ENCODE measurements around the gene FAAP20. TPM values are rescaled to one million over a fixed set of nuclear protein-coding genes. Genes with fewer than 3 reads are reported as not detected.

Gene FAAP20
- total and polyA plus RNA-seq, 9 of the 15 experiments (the other 6 are each of a cell fraction or from before 2014, with no cell fraction given) = 0.58 to 143 (median 9.9) TPM

DNA sequence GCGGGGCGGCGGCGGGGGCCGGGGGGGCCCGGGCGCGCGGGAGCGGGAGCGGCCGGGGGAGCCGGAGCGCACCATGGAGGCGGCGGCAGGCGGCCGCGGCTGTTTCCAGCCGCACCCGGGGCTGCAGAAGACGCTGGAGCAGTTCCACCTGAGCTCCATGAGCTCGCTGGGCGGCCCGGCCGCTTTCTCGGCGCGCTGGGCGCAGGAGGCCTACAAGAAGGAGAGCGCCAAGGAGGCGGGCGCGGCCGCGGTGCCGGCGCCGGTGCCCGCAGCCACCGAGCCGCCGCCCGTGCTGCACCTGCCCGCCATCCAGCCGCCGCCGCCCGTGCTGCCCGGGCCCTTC lies 34.1 kb upstream of the FAAP20 start:
- H3K4me3 ChIP-seq = peak overlapping the region; percentile 53
- H3K9me1 ChIP-seq (ENCODE audit: control insufficient read depth, insufficient read depth, low read length) = peaks cover 27% of the 10 kb centered on the region
- WGBS (ENCODE audit: insufficient coverage, low coverage, missing lambda C conversion rate) = under 1% methylated on average over 20 of the region's 50 CpGs
- POLR2A ChIA-PET = interaction anchor here (0.7 to 4.0 kb wide), 11 partner anchors 10 to 1318 kb away, joined by 3 to 33 read pairs (median 4); no protein-coding TSS in a partner anchor
- no peaks in the 10 kb centered on the region for H3K27me3 ChIP-seq (ENCODE audit: control insufficient read depth in 2 of 2, insufficient read depth in 2 of 2, low read length in 2 of 2)
- peaks cover 30 to 70% of the 10 kb centered on the region in 2 experiments for H3K4me1 ChIP-seq (replicated peaks in 1 of 2; ENCODE audit: control insufficient read depth in 2 of 2, insufficient read depth in 2 of 2, low read length in 2 of 2)
- no peak overlapping the region for H2AFZ ChIP-seq (ENCODE audit: low read depth, low read length)
- DNase-seq (ENCODE audit: extremely low read depth in 1 of 4, low spot score in 3 of 4) = peak in 2 of 4 experiments; percentile 41 to 63
- CTCF ChIA-PET (ENCODE audit: low intra/inter-chr PET ratio) = no interaction called here
- H3K79me2 ChIP-seq (ENCODE audit: control insufficient read depth, insufficient read depth, low read length) = peaks cover 55% of the 10 kb centered on the region
- H4K20me1 ChIP-seq (replicated peaks; ENCODE audit: control insufficient read depth, insufficient read depth, low read length) = peaks cover 50% of the 10 kb centered on the region
- peak overlapping the region; percentile 96 for H3K4me2 ChIP-seq (ENCODE audit: insufficient read depth, low read length)
- no peak for ATAC-seq
- H3K36me3 ChIP-seq (ENCODE audit: control insufficient read depth, insufficient read depth, low read length) = peaks cover 12% of the 10 kb centered on the region; the same call in 2 of the 3 replicates
- intact Hi-C loops (cut with micrococcal nuclease) (loop anchor here (10.0 kb wide), 1 partner anchor 924 kb away; the partner anchor contains the start of genes ACAP3 and PUSL1), in situ Hi-C loops (cut with MboI) (no loop called here)
- peak overlapping the region; percentile 65 to 96; a peak in 3 of 4 replicates for H3K9ac ChIP-seq (ENCODE audit: insufficient read depth in 1 of 2, low read depth in 2 of 2, low read length in 2 of 2)
- H3K9me3 ChIP-seq (replicated peaks; ENCODE audit: control insufficient read depth, insufficient read depth, low read depth, low read length) = no peaks in the 10 kb centered on the region
- BruUV-seq (replicated peaks) = no TSS peak
- peak overlapping the region; percentile 58; the same call in 2 of the 3 replicates for H3K27ac ChIP-seq (ENCODE audit: extremely low read depth, low read depth, low read length)
- no peak for FAIRE-seq
- TF ChIP-seq KLF10 (CRISPR knock-in tag; IDR thresholded peaks at IDR 0.05) = no peak
- no peak for TF ChIP-seq CLOCK (CRISPR knock-in tag; IDR thresholded peaks at IDR 0.05; ENCODE audit: borderline replicate concordance)
- no peak for TF ChIP-seq RBM25 (IDR thresholded peaks at IDR 0.05; ENCODE audit: low read depth, low read length, severe bottlenecking)
- peak in 1 of 2 experiments; percentile 66; a peak in 1 of 4 replicates for TF ChIP-seq UBTF (IDR thresholded peaks at IDR 0.05; ENCODE audit: borderline replicate concordance in 1 of 2, low read depth in 2 of 2, low read length in 2 of 2)
- no peak for TF ChIP-seq PML (IDR thresholded peaks at IDR 0.05; ENCODE audit: low read length)
- no peak for TF ChIP-seq SPI1 (IDR thresholded peaks at IDR 0.05; ENCODE audit: borderline replicate concordance, low read depth, low read length)
- TF ChIP-seq SIN3A (IDR thresholded peaks at IDR 0.05; ENCODE audit: borderline replicate concordance in 2 of 2, control insufficient read depth in 1 of 2, low read depth in 2 of 2, low read length in 2 of 2) = 0 out of 4 replicates have a peak, but pooled peaks of 1 of the 2 experiments have one; percentile 3
- 0 out of 2 replicates have a peak, but pooled peaks have one; percentile 58 for TF ChIP-seq POLR2G (IDR thresholded peaks at IDR 0.05; ENCODE audit: low read depth, low read length)
- no peak for TF ChIP-seq ZNF551 (CRISPR knock-in tag; IDR thresholded peaks at IDR 0.05)
- TF ChIP-seq E4F1 (CRISPR knock-in tag; IDR thresholded peaks at IDR 0.05; ENCODE audit: borderline replicate concordance) = no peak
- TF ChIP-seq NONO (IDR thresholded peaks at IDR 0.05; ENCODE audit: low read depth in 2 of 2, low read length in 1 of 2) = peak in 1 of 2 experiments; percentile 45; a peak in 1 of 4 replicates
- no peak for TF ChIP-seq HIVEP1 (CRISPR knock-in tag; IDR thresholded peaks at IDR 0.05)
- 0 out of 2 replicates have a peak, but pooled peaks have one; percentile 7 for TF ChIP-seq PHF8 (IDR thresholded peaks at IDR 0.05; ENCODE audit: borderline replicate concordance, low read length)
